Right ventricle myocardium inferior (tissue), 1 donor: ENCODE results near the gene MAEA. TPM values are rescaled to one million over a fixed set of nuclear protein-coding genes. Genes with fewer than 3 reads are reported as not detected.
A peak's percentile ranks its signal among the peaks of the same experiment; 100 is the strongest.

ENCODE experiments used
- ATAC-seq: fragments of 200-7000 bp; cut with Tn5 transposase; one replicate; pipeline ENCODE4 v1.9.1; 2020; ENCODE audit warnings: mild to moderate bottlenecking, moderate library complexity
- DNase-seq: peaks from one replicate; pipeline ENCODE4 v3.0.0; 2021; ENCODE audit errors: missing footprints
- intact Hi-C: fragments of 100-400 bp; cut with DNase I; formaldehyde crosslinking; loops from one replicate; pipeline ENCODE4 v1.11.0; 2022
- total RNA-seq: library from RNA; stranded (reverse); fragmentation: NEBNext Ultra II Directional; extraction: Animal tissue kit (Norgen Biotek cat#: 25700); gene quantifications from one replicate; pipeline ENCODE4 v1.2.1, GENCODE V29; 2021
- donor health status: DM: no; HTN: yes; CAD: no; lungs with severe emphysema.

The MAEA gene
- total RNA-seq, 1 donor from 2014 or later, result 50.4 TPM

DNA sequence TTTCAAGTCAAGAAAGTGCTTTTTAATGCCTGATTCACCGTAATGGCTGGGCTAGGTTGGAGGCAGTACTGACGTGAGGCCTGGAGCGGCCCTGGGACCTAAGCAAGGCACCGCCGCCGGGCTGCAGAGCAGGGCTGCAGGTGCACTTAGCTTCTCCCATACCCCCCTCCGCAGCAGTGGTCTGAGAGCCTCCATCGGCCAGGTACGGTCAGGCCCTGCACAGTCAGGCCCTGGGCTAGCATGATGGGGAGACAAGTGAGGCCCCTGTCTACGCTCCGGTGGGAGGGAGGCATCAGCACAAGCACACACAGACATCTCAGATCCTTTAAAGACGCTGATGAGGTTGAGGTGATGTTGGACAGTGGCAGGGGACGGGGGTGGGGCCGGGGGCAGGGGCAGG, 4.7 kb downstream of the MAEA start:
- ATAC-seq (no peak), DNase-seq (no peak)
- intact Hi-C loops, result no loop called here

DNA sequence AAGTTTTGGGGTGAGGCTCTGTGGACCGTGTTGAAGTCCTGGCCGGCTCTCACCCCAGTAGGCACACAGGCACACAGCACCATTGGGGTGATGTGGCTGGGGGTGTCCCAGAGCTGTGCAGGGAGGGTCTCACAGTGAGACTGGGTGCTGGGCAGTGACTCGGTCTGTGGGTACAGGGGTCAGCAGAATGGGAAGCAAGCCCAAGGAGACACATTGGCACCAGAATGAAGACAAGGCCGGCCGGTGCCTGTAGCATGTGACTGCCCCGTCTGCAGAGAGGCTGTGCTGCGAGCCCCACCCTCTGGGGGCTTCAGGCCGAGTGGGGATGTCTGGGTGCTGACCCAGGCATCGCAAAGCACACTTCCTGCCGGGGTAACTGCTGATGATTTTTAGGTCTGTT, 5.2 kb downstream of the MAEA start:
- intact Hi-C loops, result no loop called here
- no peak for DNase-seq
- no peak for ATAC-seq

DNA sequence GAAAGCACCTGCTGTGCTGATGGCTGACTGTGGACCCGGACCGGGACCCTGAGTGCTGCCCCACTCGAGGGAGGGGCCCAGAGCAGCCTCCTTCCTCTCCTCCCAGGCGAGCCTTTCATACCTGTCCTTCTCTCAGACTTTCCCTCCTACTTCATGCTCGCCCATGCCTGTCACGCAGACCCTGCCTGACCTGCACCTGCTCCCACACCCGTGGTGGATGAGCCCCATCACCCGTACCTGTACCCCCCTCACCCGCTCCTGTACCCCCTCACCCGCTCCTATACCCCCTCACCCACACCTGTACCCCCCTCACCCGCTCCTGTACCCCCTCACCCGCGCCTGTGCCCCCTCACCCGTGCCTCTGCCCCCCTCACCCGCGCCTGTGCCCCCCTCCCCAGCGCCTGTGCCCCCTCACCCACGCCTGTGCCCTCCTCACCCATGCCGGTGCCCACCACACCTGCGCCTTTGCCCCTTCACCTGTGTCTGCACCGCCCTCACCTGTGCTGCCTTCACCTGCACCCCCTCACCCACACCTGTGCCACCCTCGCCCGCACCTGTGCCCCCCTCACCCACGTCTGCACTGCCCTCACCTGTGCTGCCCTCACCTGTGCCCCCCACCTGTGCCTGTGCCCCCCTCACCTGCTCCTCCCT, 5.8 kb downstream of the MAEA start:
- no peak for DNase-seq
- intact Hi-C loops, result no loop called here
- no peak for ATAC-seq

DNA sequence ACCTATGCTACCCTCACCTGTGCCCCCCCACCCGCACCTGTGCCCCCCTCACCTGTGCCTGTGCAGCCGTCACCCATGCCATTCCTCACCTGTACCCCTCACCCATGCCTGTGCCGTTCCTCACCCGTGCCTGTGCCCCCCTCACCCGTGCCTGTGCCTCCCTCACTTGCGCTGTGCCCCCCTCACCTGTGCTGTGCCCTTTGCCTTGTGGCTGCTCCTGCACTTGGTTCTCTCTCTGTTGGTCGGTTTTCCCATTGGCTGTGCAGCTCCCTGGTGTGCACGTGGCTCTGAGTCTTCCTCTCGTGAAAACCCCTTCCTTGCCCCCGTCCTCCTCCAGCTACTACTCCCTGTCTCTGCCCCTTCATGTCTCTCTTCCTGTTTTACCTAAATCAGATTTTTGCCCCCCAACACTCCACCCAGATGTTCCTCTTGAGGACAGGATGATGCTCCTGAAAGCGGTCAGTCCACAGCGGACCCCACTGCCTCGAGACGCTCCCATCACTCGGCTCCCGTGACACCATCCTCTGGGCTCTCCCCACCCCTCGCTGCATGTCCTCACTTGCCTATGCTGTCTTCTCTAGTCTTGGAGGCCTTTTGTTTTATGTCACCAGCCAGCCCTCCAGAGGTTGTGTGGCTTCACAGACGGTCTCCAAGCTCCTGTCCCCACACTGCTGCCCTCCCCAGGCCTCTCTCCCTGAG, 6.8 kb downstream of the MAEA start:
- ATAC-seq (no peak), DNase-seq (no peak)
- intact Hi-C loops, result no loop called here

DNA sequence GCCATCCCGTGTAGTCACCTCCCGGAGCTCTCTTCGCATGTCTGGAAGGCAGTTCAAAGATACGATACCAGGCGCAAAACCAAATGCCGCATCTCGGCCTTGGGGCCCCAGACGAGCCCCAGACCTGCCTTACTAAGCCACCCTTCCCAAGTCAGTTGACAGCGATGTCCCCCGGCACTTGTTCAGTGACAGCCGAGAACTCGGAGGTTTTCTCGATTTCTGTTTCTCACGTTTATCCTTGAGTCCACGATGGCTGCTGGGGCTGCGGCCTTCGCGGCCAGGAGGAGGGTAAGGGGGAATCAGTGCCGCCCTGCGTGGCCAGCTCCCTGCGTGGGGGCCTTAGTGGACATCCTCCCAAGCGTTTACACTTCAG, 7.3 kb downstream of the MAEA start:
- DNase-seq, result no peak
- ATAC-seq, result no peak
- intact Hi-C loops, result no loop called here

DNA sequence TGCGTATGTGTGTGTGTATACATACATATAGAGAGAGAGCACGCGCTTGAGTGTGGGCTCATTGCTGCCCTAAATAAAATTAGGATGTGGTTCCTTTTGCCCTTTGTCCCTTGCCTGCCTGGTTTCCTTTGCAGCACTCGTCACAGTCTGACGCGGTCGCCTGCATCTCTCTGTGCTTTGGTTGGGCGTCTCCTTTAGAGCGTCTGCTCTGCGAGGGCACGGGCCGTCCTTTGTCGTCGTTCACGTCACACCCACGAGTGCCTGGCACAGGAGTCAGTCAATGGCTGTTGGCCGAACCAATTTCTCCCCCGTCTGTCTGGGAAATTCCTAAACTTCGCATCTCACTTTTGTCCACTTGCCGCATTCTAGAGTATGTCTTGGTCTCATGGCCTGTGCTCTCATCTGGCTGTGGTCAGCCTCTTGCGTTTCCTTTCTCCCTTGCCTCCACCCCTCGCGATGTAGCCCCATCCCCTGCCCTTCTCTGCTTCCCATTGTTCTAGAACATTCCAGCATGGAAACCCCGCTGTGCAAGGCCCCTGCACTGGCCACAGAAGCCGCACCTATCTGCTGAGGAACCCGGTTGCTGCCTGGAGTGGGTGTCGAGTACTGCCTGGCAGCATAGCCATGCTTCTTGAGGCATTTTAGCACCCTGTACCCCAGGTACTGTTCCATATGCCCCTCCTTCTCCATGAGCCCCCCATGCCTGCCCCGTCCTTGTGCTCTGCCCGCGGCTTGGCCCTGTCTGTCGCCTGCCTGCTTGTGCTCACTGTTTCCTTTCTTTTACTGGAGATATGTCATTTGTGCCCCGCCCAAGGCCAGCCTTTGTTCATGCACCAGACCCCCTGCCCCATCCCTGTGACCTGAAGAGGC, 8.0 kb downstream of the MAEA start:
- DNase-seq (no peak), ATAC-seq (peak; percentile 21)
- intact Hi-C loops, result no loop called here

DNA sequence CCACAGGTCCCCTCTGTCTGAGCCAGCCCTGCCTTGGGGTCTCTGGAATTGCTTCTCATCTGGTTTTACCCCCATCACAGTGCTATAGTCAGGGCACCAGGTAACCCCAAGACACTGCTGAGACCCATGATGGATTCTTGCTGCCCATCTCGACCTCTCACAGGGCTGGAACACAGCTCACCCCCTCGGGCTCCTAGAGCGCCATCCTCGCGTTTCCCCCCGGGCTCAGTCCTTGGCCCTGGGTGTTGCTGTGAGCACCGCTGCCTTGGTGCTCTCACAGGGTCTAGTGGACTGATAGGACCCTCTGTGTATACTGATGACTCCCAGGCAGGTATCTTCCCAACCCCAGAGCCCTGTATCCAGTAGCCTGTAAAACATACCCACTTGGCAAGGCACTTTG, 8.8 kb downstream of the MAEA start:
- DNase-seq (no peak), ATAC-seq (no peak)
- intact Hi-C loops, result no loop called here

DNA sequence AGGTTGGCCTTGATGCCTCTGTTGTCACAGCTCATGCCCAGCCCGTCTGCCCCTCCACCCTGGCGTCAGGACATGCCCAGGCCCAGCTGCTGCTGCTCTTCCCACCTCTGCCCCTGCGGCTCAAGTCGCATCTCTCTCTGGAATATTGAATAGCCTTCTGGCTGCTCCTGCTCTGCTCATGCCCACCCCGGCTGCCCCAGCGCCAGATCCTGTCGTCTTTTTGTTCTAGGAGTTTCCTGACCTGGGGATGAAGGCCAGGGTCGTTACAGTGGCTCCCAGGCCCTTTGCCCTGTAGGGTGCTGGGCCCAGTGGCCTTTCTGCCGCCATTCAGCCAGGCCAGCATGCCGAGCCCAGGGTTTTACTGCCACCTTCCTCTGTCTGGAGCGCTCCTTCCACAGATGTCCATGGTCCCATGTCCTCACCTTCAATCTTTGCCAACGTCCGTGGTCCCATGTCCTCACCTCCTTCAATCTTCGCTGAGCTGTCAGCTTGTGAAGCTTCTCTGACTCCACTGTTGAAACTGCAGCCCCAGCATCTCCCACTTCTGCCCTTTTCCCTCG, 9.7 kb downstream of the MAEA start:
- ATAC-seq, result no peak
- peak; percentile 16 for DNase-seq
- intact Hi-C loops, result no loop called here

DNA sequence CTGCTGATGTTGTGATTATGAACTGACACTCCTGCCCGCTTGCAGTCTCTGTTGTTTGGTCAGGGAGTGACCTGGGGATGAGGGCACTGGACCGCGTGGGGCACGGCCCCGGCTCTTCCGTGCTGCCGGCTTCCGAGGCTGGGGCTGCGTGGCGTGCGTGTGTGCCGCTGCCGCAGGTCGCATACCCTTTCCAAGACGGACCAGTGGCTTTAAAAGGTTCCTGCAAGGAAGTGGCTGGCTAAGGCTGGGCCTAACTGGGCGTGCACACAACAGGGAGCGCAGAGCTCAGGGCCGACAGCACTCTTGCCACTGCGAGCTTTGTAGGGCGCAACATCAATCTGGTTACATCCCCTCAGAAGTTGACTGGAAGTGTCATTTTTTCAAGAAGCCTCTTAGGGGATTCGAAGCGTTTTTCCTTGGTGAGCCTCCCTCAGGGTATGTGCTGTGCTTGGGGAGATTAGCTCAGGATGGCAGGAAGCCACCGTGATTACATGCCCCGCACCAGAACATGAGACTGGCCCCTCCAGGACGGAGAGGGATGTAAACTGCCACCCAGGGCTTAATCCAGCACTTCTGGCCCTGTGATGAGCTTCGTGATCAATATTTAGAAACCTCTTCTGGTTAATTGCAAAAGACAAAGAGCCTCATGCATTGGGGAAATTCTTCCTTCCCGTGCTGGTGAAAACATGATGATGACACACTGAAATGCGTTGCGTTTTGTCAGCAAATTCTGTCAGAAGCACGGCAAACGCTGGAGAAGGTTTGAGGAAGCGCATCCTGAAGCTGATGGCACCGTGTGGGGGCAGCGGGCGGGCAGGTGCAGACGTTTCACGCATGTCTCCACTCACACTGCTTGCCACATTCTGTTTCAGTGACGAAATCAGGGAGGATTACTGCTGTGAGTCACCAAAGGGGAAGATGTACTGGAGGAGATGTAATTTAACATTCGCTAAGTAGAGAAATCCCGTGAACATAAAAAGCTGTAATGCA, 11.1 kb downstream of the MAEA start:
- DNase-seq (peak; percentile 89), ATAC-seq (peak; percentile 38)
- intact Hi-C loops, result no loop called here

DNA sequence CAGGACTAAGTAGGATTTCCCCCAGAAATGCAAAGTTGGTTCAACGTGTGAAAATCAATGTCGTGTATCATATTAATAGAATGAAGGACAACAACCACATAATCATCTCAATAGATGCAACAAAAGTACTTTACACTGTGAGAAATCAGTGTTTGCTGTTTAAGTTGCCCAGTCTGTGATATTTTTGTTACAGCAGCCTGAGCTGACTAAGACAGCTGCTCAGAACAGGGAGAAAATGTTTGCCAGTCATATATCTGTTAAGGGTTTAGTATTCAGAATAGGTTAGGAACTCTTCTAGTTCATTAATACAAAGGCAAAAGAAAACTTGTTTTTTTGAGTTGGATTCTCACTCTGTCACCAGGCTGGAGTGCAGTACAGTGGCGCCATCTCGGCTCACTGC, 12.5 kb downstream of the MAEA start:
- DNase-seq, result no peak
- no peak for ATAC-seq
- intact Hi-C loops, result no loop called here

DNA sequence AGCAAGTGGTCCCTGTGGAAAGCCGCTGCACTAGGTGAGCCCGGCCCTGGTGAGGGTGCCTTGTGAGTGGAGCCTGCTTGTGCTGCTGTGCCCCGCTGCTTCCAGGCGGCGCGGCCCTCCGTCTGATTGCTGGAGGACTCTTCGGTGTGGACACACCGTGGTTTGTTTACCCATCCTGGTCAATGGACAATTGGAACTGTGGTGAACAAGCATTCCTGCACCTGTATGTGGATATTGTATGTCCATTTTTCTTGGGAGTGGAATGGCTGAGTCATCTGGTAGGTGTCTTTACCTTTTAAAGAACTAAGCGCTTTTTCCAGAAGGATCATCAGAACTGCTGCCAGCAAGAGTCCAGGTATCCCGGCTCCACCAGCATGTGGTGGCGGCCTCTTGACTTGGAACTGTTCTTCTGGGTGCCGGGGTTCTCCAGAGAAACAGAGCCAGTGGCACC, 15.6 kb downstream of the MAEA start:
- DNase-seq, result peak; percentile 53
- intact Hi-C loops, result no loop called here

DNA sequence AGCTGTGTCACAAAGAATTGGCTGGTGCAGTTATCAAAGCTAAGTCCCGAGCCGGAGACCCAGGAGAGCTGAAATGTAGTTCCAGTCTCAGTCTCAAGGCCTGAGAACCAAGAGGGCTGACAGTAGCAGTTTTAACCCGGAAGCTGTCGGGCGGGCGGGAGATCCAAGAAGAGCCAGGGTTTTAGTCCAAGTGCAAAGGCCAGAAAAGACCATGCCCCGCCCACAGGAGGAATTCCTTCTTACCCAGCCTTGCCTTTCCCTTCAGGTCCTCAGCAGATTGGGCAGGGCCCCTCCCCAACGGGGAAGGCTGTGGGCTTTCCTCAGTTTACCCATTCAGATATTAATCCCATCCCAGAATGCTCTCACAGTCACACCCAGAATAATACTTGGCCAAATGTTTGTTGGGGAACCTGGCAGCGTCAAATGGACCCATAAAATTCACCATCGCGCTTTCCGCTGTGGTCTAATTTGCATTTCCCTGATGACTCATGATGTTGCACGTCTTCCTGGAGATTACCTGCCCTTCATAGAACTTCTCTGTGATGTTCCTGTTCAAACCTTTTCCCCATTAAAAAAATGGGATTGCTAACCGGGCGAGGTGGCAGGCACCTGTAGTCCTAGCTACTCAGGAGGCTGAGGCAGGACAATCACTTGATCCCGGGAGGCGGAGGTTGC, 16.2 kb downstream of the MAEA start:
- peak; percentile 46 for DNase-seq
- intact Hi-C loops, result no loop called here
- no peak for ATAC-seq

More for the DNA sequence above, 15.6 kb downstream of the MAEA start:
- ATAC-seq, result no peak

DNA sequence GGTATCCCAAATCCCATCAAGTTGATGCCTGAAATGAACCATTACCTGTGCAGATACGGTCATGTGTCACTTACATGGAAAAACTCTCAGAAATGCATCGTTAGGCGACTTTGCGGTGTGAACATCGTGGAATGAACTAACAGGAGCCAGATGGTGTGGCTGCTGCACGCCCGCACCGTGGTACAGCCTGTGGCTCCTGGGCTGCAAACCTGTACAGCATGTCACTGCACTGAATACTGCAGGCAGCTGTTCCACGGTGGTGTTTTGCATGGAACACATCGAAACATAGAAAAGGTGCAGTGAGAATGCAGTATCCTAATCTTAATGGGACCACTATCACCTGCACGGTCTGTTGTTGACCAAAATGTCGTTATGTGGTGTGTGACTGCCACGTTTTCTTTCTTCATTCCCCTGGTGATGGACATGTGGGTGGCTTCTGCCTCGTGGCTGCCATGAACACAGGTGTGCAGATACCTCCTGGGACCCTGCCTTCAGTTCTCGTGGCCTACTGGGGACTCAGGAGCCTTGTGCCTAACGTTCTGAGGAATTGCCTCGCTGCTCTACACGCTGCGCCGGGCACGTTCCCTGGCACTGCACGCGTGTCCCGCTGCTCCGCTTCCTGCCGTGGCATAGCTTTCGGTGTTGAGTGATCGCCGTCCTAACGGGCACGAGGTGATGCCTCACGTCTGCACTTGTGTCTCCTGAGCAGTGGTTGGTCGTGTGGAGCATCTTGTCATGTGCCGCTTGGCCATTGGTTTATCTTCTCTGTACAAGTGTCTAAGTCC, 18.5 kb downstream of the MAEA start:
- intact Hi-C loops, result no loop called here
- DNase-seq (peak; percentile 11), ATAC-seq (no peak)

DNA sequence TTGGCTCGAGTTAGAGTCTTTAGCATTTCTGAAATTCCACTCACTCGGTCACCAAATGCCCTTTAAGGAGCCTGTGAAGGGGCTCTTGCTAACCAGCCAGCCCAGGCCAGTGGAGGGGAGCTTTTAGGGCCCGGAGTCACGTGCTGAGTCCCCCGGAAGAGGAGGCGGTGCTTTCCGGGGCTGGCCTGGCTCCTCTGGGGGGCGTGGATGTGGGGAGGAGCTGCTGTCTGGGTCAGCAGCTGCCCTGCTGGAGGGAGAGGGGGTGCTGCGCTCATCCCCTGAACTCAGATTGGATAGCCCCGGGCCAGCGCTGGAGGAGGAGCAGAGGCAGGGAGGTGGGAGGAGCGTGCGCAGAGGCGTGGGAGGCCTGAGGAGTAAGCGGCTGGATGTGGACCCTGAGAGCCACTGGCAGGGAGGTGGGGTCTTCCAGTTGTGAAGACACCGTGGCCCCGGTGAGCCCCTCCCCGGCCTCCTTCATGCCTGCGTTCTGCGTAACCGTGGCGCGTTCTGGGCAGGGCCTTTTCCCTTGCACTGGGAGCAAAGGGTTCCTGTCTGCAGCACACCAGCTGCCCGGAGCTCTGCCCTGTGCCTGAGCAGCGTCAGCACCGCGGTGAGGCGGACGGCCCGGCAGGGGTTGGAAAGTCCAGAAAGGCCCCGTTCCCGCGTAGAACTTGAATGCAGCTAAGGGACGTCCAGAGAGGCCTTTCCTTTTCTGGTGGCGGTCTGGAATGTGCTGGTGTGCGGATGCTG, 19.7 kb downstream of the MAEA start:
- peak; percentile 97 for ATAC-seq
- intact Hi-C loops, result no loop called here

DNA sequence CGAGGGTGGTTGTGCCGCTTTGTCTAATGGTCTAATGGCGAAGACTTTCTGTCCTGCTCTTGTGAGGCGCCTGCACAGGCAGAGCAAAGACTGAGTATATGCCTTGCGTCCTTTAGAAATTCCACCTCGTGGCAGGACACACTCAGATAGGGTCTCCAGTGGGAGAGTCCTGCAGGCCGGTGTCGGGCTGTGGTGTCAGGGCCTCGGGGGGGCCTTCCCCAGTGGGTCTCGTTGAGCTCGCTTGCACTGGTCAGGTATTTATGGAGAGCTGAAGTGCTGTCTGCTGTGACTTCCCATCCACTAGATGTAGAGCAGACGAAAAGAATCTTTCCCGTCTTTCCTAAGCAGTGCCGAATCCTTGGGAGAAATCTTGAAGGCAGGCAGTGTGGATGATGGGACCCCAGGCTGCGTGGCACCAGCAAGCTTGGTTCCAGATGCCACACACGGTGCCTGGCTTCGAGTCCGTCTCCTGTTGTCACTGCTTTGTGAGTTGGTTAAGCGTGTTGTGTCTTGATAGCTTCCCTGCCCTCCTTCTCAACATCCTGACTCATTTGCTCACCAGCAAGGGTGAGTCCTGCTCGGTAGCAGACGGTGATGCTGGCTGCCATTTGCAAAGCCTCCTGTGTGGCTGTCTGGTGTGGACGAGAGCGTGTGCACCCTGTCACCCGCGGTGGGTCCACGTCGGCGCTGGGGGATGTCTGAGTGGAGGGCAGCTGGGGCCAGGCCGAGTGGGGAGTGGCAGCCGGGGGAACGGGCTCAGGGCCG, 20.5 kb downstream of the MAEA start:
- DNase-seq, result peak; percentile 42
- ATAC-seq, result no peak
- intact Hi-C loops, result no loop called here

More for the DNA sequence above, 19.7 kb downstream of the MAEA start:
- DNase-seq, result peak; percentile 91
